Mesothelial cell of epicardium (in vitro differentiated cells): ENCODE results near the gene MVB12B. TPM values are rescaled to one million over a fixed set of nuclear protein-coding genes. Genes with fewer than 3 reads are reported as not detected.

Experiments used
- DNase-seq, 2 experiments: peaks; one replicate each; pipeline ENCODE4 v3.0.0; 2021; ENCODE audit warnings: low spot score in 2 of 2; ENCODE audit not compliant: unreplicated experiment in 2 of 2
- H3K27ac Mint-ChIP-seq: 2 replicates; pipeline ENCODE4 v1.8.0; 2021; ENCODE audit warnings: mixed read lengths
- H3K27me3 Mint-ChIP-seq: 2 replicates; pipeline ENCODE4 v1.8.0; 2021; ENCODE audit warnings: low read depth, mixed read lengths
- H3K36me3 Mint-ChIP-seq: 2 replicates; pipeline ENCODE4 v1.8.0; 2021; ENCODE audit warnings: mixed read lengths
- H3K4me1 Mint-ChIP-seq: 2 replicates; pipeline ENCODE4 v1.8.0; 2021; ENCODE audit warnings: mixed read lengths
- H3K4me3 Mint-ChIP-seq: 2 replicates; pipeline ENCODE4 v1.8.0; 2021; ENCODE audit warnings: mild to moderate bottlenecking, moderate library complexity, mixed read lengths
- H3K9me3 Mint-ChIP-seq: 2 replicates; pipeline ENCODE4 v1.8.0; 2021; ENCODE audit warnings: mixed read lengths
- total RNA-seq: library from RNA; stranded (reverse); gene quantifications from 3 replicates; pipeline ENCODE4 v1.2.1, GENCODE V29; 2021
- TF ChIP-seq, protein P1 (sequence below): fragments of 200-600 bp; sonication (generic); IDR thresholded peaks from one replicate; pipeline ENCODE4 v1.5.0; 2021; ENCODE audit warnings: antibody characterized with exemption; ENCODE audit not compliant: unreplicated experiment

Gene MVB12B
- total RNA-seq, 1 donor from 2014 or later = 43.7 TPM

DNA sequence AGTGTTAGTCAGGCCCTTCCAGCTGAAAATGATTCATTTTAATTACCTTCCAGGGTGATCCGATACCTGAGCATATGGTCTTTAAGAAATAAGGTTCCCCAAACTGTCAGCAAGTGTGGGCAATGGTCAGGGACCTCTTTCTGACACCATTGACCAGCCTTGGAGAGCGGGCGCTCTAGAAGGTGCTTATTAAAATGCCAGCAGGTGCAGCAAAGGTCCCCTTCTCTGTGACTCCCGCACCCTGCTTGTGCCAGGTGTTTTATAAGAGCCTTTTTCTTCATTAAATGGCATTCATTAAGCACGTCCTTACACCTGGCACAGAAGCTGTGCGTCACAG is 85.3 kb downstream of the MVB12B start:
- H3K36me3 Mint-ChIP-seq = peaks cover 15% of the 10 kb centered on the region

GRCh38 chr9:126412905-126413304 is 86.3 kb downstream of the MVB12B start:
- Mint-ChIP-seq H3K27ac (no peak overlapping the region), H3K9me3 (no peaks in the 10 kb centered on the region), H3K36me3 (peaks cover 15% of the 10 kb centered on the region), H3K4me3 (no peak overlapping the region), H3K27me3 (no peaks in the 10 kb centered on the region), H3K4me1 (no peaks in the 10 kb centered on the region)
- TF ChIP-seq, protein P1, sequence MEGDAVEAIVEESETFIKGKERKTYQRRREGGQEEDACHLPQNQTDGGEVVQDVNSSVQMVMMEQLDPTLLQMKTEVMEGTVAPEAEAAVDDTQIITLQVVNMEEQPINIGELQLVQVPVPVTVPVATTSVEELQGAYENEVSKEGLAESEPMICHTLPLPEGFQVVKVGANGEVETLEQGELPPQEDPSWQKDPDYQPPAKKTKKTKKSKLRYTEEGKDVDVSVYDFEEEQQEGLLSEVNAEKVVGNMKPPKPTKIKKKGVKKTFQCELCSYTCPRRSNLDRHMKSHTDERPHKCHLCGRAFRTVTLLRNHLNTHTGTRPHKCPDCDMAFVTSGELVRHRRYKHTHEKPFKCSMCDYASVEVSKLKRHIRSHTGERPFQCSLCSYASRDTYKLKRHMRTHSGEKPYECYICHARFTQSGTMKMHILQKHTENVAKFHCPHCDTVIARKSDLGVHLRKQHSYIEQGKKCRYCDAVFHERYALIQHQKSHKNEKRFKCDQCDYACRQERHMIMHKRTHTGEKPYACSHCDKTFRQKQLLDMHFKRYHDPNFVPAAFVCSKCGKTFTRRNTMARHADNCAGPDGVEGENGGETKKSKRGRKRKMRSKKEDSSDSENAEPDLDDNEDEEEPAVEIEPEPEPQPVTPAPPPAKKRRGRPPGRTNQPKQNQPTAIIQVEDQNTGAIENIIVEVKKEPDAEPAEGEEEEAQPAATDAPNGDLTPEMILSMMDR = no peak
- no peak for DNase-seq

More for the DNA sequence above, 85.3 kb downstream of the MVB12B start:
- no peak for DNase-seq
- Mint-ChIP-seq H3K4me3 (no peak overlapping the region), H3K9me3 (no peaks in the 10 kb centered on the region), H3K27ac (no peak overlapping the region), H3K4me1 (peaks cover 7% of the 10 kb centered on the region), H3K27me3 (no peaks in the 10 kb centered on the region)
- TF ChIP-seq, protein P1 = no peak

- no peaks in the 10 kb centered on the region for H3K4me1 Mint-ChIP-seq
- H3K27me3 Mint-ChIP-seq = no peaks in the 10 kb centered on the region
- no peaks in the 10 kb centered on the region for H3K9me3 Mint-ChIP-seq
- no peak overlapping the region for H3K27ac Mint-ChIP-seq
- TF ChIP-seq, protein P1 = no peak
- peaks cover 15% of the 10 kb centered on the region for H3K36me3 Mint-ChIP-seq
- no peak for DNase-seq
- H3K4me3 Mint-ChIP-seq = no peak overlapping the region
These were observed 86.9 kb downstream of the MVB12B start for GRCh38 chr9:126413391-126414068.

- Mint-ChIP-seq H3K9me3 (no peaks in the 10 kb centered on the region), H3K27ac (no peak overlapping the region), H3K4me1 (no peaks in the 10 kb centered on the region), H3K27me3 (no peaks in the 10 kb centered on the region), H3K4me3 (no peak overlapping the region), H3K36me3 (peaks cover 8% of the 10 kb centered on the region)
- DNase-seq = no peak
- TF ChIP-seq, protein P1 = no peak
These were observed 89.2 kb downstream of the MVB12B start for GRCh38 chr9:126415741-126416370.

GRCh38 chr9:126417043-126417442 is 90.4 kb downstream of the MVB12B start:
- peaks cover 17% of the 10 kb centered on the region for H3K36me3 Mint-ChIP-seq
- H3K27me3 Mint-ChIP-seq = no peaks in the 10 kb centered on the region
- TF ChIP-seq, protein P1 = no peak
- H3K27ac Mint-ChIP-seq = no peak overlapping the region
- H3K9me3 Mint-ChIP-seq = no peaks in the 10 kb centered on the region
- no peaks in the 10 kb centered on the region for H3K4me1 Mint-ChIP-seq
- H3K4me3 Mint-ChIP-seq = no peak overlapping the region
- no peak for DNase-seq
